K562 (cell line): Measurements from ENCODE around the gene DYNLL1. TPM values are rescaled to one million over a fixed set of nuclear protein-coding genes. Genes with fewer than 3 reads are reported as not detected.
A peak's percentile ranks its signal among the peaks of the same experiment; 100 is the strongest.

Experiments used
- ATF4 ChIP-seq: fragments of 450-650 bp; formaldehyde crosslinking; IDR thresholded peaks from 2 replicates; pipeline ENCODE4 v1.4.0; 2022; ENCODE audit warnings: mild to moderate bottlenecking, moderate library complexity
- HOXB6 ChIP-seq: fragments of 250-450 bp; sonication (Bioruptor Pico); IDR thresholded peaks from 2 replicates; pipeline ENCODE4 v1.5.1; 2022; ENCODE audit warnings: mild to moderate bottlenecking, borderline replicate concordance
- ZBTB33 ChIP-seq: sonication (generic); formaldehyde crosslinking; IDR thresholded peaks from 2 replicates; pipeline ENCODE4 v1.8.1; 2023; ENCODE audit warnings: mild to moderate bottlenecking, missing genetic modification reagents
- polyA plus RNA-seq, 8 experiments: library from polyadenylated mRNA; depleted of rRNA in 4 of 8; stranded (reverse) in 5 of 8; unstranded in 3 of 8; fragments of >200 nt; fragmentation: Nextera tagmentation in 2 of 8; fragmentation: Illumina TruSeq in 1 of 8; extraction: Ambion mirVana in 2 of 8; extraction: Trizol in 1 of 8; gene quantifications; 2 replicates each; pipeline versions ENCODE4 v1.2.1 to v1.2.3, GENCODE V29; 2011 to 2014; ENCODE audit warnings: inconsistent platforms in 1 of 8, missing spikeins in 1 of 8
- total RNA-seq, 7 experiments: library from RNA; depleted of rRNA in 6 of 7; stranded (reverse); fragments of >200 nt in 6 of 7; fragmentation: Illumina TruSeq in 2 of 7; extraction: Trizol in 2 of 7; gene quantifications; 2 replicates each; pipeline versions ENCODE4 v1.2.1 to v1.2.3, GENCODE V29; 2011 to 2021; ENCODE audit warnings: low replicate concordance in 1 of 7
- TF ChIP-seq, protein P1 (sequence below): fragments of 250-450 bp; sonication (Bioruptor Pico); IDR thresholded peaks from 2 replicates; pipeline ENCODE4 v1.8.0; 2022; ENCODE audit warnings: moderate library complexity, mild to moderate bottlenecking, inconsistent platforms
- TF ChIP-seq, protein P2 (sequence below): fragments of 250-450 bp; sonication (Bioruptor Pico); IDR thresholded peaks from 2 replicates; pipeline ENCODE4 v1.5.0; 2021

The DYNLL1 gene
- total and polyA plus RNA-seq, 9 of the 15 experiments (the other 6 are each of a cell fraction or from before 2014, with no cell fraction given): 303 to 1,112 (median 468) TPM

DNA sequence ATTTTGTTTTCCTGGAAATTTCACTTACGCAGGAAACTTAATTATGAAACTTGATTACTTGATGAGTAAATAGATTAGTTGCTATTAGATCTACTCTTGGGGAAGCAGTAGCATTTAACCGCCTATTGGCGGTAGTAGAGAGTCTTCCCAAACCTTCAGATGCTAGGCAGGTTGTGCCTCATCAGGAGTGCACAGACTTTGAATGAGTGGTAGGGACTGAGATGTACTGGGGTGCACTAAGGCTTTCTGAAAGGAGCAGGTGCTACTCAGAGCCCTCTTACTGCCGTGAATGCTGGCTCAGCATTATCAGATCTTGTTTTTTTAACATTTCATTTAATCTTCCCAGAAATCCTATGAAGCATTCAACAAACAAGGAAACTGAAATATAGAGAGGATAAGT is 41.9 kb upstream of the DYNLL1 start (continued):
- TF ChIP-seq, protein P1, sequence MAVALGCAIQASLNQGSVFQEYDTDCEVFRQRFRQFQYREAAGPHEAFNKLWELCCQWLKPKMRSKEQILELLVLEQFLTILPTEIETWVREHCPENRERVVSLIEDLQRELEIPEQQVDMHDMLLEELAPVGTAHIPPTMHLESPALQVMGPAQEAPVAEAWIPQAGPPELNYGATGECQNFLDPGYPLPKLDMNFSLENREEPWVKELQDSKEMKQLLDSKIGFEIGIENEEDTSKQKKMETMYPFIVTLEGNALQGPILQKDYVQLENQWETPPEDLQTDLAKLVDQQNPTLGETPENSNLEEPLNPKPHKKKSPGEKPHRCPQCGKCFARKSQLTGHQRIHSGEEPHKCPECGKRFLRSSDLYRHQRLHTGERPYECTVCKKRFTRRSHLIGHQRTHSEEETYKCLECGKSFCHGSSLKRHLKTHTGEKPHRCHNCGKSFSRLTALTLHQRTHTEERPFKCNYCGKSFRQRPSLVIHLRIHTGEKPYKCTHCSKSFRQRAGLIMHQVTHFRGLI (CRISPR knock-in tag): no peak
- TF ChIP-seq ZBTB33 (CRISPR knock-in tag): peak; percentile 32; the same call in 1 of the 2 replicates
- TF ChIP-seq, protein P2, sequence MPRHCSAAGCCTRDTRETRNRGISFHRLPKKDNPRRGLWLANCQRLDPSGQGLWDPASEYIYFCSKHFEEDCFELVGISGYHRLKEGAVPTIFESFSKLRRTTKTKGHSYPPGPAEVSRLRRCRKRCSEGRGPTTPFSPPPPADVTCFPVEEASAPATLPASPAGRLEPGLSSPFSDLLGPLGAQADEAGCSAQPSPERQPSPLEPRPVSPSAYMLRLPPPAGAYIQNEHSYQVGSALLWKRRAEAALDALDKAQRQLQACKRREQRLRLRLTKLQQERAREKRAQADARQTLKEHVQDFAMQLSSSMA (CRISPR knock-in tag): no peak
- TF ChIP-seq ATF4 (CRISPR knock-in tag): no peak
- TF ChIP-seq HOXB6 (CRISPR knock-in tag): no peak
- TF ChIP-seq, all 486 proteins: peak for 10
